Fibroblast of skin of abdomen (primary cell): Measurements from ENCODE around the gene LMNB1.
"Not testable (repeated sequence)": the region's sequence is repeated elsewhere in the genome, so short reads cannot be mapped to it uniquely, and the experiment has no call there.

Source experiments
- DNase-seq: peaks from one replicate; pipeline ENCODE4 v3.0.0-alpha.2; 2013

The LMNB1 gene

DNA sequence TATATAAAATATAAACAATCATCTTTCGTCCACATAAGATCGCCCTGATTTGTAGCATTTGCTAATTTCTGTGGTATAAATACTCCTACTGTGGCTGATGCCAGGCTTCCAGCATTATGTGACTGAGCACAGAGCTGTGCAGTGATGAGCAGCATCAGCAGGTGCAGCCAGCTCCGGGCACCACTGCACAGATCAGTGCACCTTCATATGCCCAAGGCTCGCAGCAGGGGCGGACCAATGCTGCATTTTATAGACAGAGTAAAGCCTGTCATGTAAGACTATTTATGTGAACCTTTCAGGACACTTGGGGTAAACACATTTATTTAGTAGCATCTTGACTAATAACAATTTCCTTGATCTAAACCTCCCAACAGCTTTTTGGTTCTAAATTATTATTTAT is 53.1 kb downstream of the LMNB1 start:
- no peak for DNase-seq

DNA sequence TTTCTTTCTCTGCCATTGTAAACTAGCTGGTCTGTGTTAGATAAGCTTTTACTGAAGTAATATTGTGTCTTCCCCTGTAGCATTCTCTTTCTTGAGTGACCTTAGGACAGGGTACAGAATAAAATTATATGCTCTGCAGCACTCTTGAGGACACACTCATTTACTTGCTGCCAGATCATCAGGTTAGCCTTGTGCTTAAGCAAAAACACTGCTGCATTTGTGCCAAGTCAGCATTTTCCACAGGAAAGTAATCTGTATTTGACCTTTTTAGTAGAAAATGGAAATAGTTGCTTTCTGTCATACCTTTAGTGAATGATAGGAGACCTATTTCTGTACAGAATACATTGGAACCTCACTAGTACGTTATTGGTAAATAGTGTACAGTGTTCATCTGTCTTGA is 54.2 kb downstream of the LMNB1 start:
- DNase-seq = no peak

DNA sequence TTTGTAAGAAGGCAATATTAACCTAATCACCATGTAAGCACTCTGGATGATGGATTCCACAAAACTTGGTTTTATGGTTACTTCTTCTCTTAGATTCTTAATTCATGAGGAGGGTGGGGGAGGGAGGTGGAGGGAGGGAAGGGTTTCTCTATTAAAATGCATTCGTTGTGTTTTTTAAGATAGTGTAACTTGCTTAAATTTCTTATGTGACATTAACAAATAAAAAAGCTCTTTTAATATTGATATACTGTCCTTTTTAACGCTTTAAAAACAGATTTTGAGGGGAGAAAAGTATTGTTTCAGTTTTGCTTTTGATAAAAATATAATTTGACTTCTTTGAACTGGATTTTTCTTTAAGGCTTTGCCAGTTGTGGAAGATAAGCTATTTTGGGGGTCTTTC is 59.8 kb downstream of the LMNB1 start:
- no peak for DNase-seq

DNA sequence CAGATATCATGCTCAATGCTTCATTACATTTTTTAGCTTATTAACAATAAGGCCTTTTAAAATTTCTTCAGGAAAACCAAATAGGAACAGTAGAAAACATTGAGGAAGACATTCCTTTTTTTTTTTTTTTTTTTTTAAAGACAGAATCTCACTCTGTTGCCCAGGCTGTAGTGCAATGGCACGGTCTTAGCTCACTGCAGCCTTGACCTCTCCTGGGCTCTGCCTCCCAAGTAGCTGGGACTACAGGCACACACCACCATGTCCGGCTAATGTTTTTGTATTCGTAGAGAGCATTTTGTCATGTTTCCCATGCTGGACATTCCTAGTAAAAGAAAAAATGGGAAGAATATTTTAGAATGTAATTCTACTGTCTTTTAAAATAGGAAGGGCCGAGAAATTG is 60.3 kb downstream of the LMNB1 start:
- no peak for DNase-seq

DNA sequence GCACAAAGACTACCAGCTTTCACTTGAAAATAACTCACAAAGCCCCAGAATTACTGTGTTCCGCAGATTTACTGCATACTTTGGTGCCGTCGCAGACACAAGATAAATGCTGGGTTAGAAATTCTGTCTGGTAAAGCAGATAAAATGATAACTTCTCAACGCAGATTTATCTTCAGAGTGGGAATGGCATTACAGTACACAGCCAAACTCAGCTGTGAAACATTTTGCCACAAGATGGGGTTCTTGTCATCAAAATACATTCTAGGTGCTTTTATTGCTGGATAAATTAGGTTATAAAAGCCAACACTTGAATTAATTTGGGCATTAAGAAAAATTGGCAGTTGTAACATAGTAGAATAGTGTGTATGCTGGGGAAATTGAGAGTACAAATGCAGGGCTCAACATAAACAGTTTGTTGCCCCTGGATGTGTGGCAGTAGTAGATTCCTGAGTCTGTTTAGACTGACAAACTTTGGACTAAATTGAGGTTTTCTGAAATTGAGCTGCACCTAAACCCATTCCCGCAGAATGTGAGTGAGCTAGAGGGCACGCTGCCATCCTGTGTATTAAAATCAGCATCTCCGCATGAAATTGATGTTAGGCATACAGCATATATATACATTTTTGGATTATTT is 61.1 kb downstream of the LMNB1 start:
- no peak for DNase-seq

DNA sequence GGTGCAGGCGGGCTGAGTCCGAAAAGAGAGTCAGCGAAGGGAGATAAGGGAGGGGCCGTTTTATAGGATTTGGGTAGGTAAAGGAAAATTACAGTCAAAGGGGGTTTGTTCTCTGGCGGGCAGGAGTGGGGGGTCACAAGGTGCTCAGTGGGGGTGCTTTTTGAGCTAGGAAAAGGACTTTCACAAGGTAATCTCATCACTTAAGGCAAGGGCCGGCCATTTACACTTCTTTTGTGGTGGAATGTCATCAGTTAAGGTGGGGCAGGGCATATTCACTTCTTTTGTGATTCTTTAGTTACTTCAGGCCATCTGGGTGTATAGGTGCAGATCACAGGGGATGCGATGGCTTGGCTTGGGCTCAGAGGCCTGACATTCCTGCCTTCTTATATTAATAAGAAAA is 62.5 kb downstream of the LMNB1 start:
- not testable (repeated sequence) for DNase-seq

DNA sequence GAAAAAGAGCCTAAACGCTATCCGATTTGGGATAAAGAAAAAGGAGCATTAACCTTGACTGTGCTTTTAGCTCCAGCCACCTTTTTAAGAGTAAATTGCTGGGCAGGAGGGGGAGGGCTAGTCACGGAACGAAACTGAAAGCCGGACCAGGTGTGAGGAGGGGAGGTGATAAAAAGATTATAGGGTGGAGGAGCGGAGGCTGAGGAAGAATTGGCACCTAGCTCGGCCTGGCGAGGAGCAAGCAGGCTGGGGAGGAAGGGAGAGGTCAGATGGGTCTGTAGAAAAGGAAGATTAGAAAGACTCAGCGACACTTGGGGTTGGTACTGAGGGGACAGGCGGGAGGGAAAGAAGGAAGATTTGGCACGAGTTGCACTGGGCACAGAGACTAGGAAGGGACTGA is 66.4 kb downstream of the LMNB1 start:
- DNase-seq = not testable (repeated sequence)

DNA sequence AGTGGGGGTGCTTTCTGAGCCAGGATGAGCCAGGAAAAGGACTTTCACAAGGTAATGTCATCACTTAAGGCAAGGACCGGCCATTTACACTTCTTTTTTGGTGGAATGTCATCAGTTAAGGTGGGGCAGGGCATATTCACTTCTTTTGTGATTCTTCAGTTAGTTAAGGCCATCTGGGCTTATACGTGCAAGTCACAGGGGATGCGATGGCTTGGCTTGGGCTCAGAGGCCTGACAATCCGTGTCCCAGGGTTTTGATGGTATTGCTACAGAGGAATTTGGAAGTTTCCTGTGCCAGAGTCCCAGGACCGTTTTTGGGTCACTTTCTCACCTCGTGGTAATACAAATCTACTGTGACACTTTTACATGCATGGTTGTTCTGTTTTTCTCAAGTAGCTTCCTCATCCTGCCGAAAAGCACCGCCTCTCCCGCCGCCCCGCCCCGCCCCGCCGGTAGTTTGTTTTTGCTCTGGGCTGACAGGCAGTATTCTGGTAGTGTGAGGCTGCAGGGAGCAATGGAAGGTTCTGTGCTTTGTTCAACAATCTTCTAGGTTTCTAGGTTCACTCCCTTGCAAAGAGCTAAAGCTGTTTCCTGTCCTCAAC is 68.6 kb downstream of the LMNB1 start:
- DNase-seq = not testable (repeated sequence)

DNA sequence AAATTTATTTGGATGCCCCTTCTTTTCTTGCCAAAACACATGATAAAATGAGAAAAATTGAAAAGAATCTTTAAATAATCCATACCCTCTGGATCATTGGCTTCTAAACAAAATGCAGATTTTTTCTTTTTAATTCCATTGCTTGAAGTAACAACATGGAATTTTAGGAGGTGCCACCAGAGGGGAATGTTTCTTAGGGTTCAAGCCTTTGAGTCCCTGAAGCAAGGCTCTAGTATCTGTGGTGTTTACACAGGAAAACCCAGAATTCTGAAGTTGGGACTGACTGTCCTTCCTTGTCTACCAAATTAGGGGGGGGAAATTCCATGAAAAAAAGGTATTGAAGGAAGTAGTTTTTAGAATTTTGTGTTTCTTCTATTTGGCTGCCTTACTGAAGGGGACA is 69.4 kb downstream of the LMNB1 start:
- DNase-seq = peak; percentile 36

DNA sequence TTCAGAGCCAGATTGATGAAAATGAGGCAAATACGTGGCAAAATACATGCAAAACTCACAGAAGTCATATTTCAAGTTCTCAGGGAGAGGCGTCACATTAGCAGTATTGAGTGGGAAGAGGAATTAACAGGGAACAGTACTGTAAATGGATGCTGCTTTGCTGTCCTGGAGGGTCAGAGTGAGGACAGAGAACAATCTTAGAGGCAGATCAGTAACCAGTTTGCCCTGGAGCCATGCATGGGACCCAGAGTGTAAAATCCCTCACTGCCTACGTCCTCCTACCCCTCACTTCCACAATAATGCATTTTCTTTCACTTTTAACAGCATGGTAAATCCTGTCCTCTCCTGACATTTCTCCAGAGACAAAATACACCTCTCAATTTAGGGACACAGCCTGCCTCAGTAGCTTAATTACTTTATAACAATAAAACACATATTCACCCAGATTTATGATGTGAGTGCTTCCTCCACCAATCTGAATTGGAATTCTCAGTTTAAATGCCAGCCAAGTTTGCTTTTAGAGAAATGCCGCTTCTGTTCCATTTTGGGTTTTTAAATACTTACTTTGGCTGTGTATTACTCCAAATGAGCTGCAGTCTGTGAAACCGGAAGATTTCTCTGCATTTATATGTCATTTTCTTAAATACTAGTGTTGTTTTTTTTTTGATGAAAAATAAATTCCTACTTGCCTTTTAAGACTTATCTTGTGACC is 70.0 kb downstream of the LMNB1 start:
- DNase-seq = no peak

DNA sequence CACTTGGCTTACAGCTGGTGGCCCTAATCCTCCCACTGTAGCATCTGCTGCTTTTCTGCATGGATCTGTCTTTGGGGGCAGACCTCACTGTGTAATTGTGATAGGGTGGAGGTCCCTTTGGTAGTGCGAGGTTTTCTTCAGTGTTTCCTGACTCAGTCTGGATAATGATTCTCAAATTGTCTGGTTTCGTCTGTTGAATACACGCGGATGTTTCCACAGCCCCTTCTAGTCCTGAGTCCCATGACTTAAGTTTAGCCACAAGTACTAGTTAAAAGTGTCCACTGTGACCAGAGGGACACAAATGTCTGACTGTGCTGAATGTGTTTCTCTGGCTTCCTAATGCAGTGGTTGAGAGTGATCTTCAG is 70.5 kb downstream of the LMNB1 start:
- DNase-seq = no peak

DNA sequence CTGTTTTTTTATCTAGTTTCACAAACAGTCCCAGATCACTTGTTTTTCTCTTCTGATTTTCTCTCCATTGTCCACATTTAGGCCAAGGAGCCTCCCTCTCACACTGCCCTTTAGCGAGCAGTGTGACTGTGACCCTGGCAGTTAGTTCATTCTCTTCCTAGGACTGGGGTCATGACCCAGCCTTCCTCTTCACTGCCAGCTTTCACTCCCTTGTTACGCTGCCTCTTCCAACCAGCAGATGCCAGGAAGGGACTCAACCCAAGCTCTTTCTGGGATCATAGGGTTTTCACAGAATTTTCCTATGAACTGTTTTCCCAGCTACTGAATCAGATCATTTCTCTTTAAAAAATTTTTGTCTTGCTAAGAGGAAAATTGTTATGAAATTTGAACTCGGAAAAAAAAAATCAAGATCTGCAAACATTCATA is 70.9 kb downstream of the LMNB1 start:
- no peak for DNase-seq

DNA sequence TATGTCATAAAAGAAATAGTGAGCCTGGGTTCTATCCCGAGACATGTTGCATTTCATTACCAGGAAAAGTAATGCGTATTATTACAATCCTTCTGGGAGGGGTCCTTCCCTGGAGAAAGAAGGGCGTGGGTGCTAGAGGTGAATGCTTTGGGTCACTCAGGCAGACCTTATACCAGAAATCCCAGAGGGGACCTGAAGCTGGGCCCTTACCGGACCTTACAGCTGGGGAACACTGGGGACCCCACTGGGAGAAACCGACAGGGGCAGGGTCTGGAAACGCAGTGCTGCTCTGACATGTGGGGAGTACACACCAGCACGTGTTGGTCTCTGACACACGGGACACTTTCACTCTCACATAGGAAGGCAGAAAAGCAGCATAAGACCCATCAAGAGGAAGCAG is 71.3 kb downstream of the LMNB1 start:
- DNase-seq = no peak

DNA sequence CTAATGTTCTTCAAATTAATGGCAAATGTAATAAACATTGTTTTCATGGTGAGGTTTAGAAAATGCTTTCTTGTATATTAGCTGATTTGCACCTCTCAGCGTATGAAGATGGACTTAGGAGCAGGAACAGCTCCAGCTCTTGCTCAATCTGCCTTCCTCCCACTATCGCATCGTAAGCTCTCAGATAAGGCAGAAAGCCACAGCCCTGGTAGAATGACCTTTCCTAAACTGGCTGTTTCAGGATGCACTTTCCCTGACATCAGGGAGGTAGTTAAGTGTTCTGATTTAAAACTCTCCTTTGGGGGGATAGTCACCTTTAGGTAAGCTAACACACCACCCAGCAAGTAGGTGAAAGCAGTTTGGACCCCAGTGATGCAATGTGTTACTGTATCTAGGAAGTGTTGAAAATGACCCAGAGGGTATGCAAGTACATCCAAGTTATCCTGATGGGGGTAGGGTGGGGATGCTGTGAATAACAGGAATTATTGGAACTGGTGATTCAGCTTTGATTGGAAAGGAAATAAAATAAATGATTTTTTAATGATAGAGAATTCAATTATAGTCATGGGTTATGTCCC is 72.3 kb downstream of the LMNB1 start:
- DNase-seq = no peak

DNA sequence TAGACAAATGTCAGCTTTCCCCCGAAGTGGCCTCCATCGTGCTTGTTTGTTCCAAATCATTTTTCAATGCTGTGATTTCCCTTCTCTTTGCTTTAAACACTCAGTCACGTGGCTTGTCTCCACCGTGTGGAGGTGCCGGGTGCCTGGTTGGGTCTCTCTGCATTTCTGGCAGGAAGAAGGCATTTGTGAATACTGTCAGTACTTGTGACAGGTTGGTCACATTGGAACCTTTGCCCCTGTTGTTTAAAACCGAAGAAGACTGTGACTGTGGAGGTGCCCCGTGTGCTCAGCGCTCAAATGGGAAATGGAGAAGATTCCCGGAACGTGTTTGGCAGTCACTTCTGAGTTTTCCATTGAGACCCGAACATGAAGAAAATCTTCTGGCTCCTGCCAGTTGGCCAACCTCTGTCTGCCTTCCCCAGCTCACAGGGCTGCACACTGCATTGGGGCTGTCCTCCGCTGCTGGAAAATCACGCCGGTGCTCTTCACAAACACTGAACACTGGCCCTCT is 74.6 kb downstream of the LMNB1 start:
- DNase-seq = no peak

DNA sequence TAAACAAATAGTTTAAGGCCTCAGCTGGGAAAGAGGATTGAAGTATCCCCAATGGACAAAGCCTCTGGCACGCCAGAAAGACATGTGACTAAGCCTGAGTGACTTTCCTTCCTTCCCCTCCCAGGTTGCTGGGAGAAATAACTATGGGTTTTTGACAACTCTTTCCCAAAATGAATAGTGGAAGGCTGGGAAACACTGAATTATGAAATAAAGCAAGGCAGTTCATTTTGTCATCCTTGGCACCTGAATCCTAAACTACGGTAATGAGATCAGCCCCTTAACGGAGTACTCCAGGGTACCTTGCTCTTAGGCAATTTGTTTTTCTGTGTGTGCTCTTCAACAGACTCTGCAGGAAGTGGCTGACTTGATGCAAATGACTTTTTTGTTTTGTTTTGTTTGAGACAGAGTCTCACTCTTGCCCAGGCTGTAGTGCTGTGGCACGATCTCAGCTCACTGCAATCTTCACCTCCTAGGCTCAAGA is 75.2 kb downstream of the LMNB1 start:
- no peak for DNase-seq

DNA sequence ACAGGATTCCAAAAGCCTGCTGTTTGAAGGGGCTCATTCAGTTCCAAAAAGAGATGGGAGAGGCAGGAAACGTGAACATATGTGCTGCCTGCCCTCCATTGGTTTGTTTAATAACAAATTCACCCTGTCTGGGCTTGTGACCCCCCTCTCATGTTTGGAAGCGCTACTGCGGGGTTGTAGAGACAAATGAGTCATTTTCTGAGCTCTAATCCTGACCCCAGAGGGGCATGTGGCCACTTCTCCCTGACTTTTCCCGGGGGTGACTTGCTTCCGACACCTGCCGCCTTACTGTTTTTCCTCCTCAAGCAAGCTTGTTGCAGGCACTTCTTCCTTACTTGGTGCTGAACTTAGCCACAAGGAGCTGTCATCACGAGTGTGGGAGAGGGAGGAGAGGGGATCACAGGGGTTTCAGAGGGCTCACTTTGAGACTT is 75.9 kb downstream of the LMNB1 start:
- no peak for DNase-seq

DNA sequence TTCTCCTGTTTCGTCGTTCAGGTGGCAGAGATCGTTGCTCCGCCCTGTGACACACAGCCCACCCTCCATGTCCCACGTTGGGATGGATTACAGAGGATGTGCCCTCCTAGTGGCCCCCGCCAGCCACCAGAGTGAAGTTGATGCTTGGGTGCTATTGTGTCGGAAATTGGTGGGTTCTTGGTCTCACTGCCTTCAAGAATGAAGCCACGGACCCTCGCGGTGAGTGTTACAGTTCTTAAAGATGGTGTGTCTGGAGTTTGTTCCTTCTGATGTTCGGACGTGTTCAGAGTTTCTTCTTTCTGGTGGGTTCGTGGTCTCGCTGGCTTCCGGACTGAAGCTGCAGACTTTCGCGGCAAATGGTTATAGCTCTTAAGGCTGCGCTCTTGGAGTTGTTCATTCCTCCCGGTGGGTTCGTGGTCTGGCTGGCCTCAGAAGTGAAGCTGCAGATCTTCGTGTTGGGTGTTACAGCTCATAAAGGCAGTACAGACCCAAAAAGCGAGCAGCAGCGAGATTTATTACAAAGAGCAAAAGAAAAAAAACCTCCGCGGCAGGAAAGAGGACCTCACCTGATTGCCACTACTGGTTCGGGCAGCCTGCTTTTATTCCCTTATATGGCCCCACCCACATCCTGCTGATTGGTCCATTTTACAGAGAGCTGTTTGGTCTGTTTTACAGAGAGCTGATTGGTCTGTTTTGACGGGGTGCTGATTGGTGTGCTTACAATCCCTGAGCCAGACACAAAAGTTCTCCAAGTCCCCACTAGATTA is 76.8 kb downstream of the LMNB1 start:
- not testable (repeated sequence) for DNase-seq

DNA sequence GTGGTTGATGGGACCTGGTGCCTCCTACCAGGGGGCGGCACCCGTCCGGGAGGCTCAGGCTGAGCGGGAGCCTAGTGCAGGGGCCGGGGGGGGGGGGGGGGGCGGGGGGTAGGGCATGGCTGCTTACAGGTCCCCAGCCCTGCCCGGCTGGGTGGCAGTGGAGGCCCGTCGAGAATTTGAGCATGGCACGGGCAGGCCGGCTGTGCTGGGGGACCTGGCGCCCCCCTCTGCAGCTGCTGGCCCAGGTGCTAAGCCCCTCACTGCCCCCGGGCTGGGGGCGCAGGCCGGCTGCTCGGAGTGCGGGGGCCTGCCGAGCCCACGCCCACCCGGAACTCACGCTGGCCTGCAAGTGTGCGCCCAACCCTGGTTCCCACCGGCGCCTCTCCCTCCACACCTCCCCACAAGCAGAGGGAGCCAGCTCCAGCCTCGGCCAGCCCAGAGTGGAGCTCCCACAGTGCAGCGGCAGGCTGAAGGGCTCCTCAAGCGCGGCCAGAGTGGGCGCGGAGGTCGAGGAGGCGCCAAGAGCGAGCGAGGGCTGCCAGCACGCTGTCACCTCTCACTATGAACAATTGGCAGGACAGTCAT is 77.7 kb downstream of the LMNB1 start:
- DNase-seq = no peak

DNA sequence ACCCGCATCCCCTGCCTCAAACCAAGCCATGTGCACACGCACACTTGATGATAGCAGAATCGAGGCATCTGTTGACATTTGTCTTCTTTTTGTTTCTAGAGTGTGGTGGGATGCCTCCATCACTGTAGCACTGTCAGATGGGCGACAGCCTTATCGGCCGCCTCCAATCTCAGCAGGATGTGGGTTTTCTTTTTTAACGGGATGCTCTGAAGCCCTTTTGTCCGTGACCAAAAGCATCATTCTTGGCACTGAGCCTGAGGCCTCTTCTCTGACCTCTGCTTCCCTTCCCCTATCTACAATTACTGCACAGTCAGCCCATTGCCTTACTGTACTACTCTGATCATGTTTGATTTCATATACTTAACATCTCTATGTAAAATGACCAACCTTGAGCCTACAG is 78.3 kb downstream of the LMNB1 start:
- DNase-seq = no peak

DNA sequence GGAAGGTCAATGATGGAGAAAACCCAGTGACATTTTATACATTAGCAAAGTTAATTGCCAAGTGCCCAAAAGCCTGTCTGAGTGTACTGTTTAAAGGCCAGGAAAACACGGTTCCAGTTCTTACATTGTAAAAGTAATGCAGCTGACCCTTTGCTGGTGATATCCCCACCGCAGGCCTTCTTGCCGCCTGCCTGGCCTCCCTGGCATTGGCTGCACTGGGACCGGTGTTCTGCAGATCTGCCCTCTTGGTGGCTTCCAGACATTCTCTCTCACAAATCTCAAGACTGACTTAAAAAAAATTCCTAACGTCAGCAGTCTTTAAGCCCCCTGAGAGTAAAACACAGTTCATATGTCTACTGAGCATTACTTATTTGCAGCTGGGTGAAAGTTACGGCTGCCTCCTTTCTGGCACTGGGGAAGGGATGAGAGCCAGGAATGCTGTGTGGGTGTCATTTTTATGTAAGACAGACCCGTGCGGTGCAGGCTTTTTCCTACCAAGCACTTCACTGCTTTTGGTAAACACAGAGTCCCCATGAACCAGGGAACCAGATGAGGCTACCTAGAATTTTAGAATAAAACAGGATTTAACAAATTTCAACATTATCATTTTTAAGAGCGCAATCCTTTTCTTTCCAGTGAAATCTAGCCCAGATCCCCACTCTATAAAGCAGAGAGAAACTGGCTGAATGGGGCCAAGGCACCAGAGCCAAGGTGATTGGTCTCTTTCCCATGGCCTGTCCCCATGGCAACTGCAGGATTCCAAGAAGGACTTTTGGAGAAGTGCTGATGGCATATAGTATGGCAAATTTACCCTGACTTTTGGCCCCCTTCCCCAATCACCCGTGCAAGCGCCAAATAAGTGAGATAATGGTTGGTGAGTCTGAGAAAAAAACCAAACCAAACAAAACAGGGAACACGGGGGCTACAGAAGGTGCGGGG is 80.8 kb downstream of the LMNB1 start:
- DNase-seq = peak; percentile 60
